T-helper 2 cell treated with Interferon-gamma antibody and Interleukin-4, amounts not matched to agents 5 μg/mL and 100 μg/mL, for 36 hours (primary cell): Measurements from ENCODE around the gene SLC30A7.
A peak's percentile ranks its signal among the peaks of the same experiment; 100 is the strongest.
"Not testable (repeated sequence)": the region's sequence is repeated elsewhere in the genome, so short reads cannot be mapped to it uniquely, and the experiment has no call there.

ENCODE experiments used
- DNase-seq: peaks from one replicate; pipeline ENCODE4 v3.0.0; 2021; ENCODE audit warnings: low spot score
- H3K27ac Mint-ChIP-seq: one replicate; pipeline ENCODE4 v1.8.0; 2021; ENCODE audit warnings: mild to moderate bottlenecking, mixed read lengths
- H3K27me3 Mint-ChIP-seq: one replicate; pipeline ENCODE4 v1.8.0; 2021; ENCODE audit warnings: low read depth, mixed read lengths
- H3K36me3 Mint-ChIP-seq: one replicate; pipeline ENCODE4 v1.8.0; 2021; ENCODE audit warnings: low read depth, mixed read lengths
- H3K4me1 Mint-ChIP-seq: one replicate; pipeline ENCODE4 v1.8.0; 2021; ENCODE audit warnings: low read depth, mixed read lengths
- H3K4me3 Mint-ChIP-seq: one replicate; pipeline ENCODE4 v1.8.0; 2022; ENCODE audit warnings: mild to moderate bottlenecking, moderate library complexity, mixed read lengths
- H3K9me3 Mint-ChIP-seq: one replicate; pipeline ENCODE4 v1.8.0; 2021; ENCODE audit warnings: mixed read lengths

Gene SLC30A7

DNA sequence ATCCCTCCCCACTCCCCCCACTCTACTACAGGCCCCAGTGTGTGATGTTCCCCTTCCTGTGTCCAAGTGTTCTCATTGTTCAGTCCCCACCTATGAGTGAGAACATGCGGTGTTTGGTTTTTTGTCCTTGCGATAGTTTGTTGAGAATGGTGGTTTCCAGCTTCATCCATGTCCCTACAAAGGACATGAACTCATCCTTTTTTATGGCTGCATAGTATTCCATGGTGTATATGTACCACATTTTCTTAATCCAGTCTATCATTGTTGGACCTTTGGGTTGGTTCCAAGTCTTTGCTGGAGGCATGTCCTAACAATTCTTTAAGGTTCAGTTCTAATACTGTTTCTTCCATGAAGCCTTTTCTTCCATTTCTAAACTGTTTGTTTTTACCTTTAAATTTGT lies 37.7 kb downstream of the SLC30A7 start:
- not testable (repeated sequence) for DNase-seq, H3K4me3 Mint-ChIP-seq, H3K27me3 Mint-ChIP-seq
- Mint-ChIP-seq H3K4me1 (peaks cover 49% of the 10 kb centered on the region), H3K9me3 (peaks cover 21% of the 10 kb centered on the region), H3K36me3 (peaks cover 73% of the 10 kb centered on the region), H3K27ac (peak overlapping the region; percentile 62)

DNA sequence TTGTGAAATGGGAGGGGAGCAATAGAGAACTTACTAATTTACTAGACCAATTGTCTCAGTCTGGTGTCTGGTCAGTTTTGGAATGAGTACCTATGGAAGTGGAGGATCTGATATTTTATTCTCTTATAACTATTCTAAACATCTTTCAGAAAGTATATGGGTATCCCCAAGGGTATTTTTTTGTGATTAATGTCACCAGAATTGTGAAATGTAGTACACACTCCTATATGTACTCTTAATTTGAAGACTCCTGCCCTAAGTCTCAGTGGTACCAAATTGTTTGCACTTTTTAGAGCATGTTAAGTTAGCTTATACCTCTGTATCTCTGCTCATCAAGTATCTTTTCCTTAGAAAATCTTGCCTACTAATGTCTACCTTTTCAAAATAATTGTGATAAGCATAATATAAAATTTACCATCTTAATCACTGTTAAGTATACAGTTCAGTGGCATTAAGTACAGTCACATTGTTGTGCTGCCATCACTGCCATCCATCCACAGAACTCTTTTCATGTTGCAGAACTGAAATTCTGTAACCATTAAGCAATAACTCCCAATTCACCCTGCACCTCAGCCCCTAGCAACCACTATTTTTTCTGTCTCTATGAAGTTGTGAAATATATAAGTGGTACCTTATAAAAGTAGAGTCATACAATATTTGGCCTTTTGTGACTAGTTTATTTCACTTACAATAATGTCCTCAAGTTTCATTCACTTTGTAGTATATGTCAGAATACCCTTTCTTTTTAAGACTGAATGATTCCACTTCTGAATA lies 40.5 kb downstream of the SLC30A7 start:
- no peak overlapping the region for H3K4me3 Mint-ChIP-seq

GRCh38 chr1:100941098-100941527 lies 45.2 kb downstream of the SLC30A7 start:
- Mint-ChIP-seq H3K36me3 (peaks cover 82% of the 10 kb centered on the region), H3K4me1 (peaks cover 34% of the 10 kb centered on the region), H3K27me3 (no peaks in the 10 kb centered on the region), H3K27ac (peak overlapping the region; percentile 75), H3K9me3 (peaks cover 44% of the 10 kb centered on the region), H3K4me3 (peak overlapping the region; percentile 7)
- peak; percentile 50 for DNase-seq

More for the DNA sequence above, 40.5 kb downstream of the SLC30A7 start:
- Mint-ChIP-seq H3K36me3 (peaks cover 81% of the 10 kb centered on the region), H3K27ac (no peak overlapping the region), H3K4me1 (peaks cover 38% of the 10 kb centered on the region), H3K27me3 (no peaks in the 10 kb centered on the region), H3K9me3 (peaks cover 27% of the 10 kb centered on the region)
- no peak for DNase-seq

- Mint-ChIP-seq H3K36me3 (peaks cover 83% of the 10 kb centered on the region), H3K27ac (peak overlapping the region; percentile 27), H3K4me1 (peaks cover 29% of the 10 kb centered on the region), H3K9me3 (peaks cover 46% of the 10 kb centered on the region), H3K4me3 (peak overlapping the region; percentile 48), H3K27me3 (no peaks in the 10 kb centered on the region)
- no peak for DNase-seq
Observed at GRCh38 chr1:100941580-100942216, 45.8 kb downstream of the SLC30A7 start.

GRCh38 chr1:100942304-100943046 lies 46.6 kb downstream of the SLC30A7 start:
- Mint-ChIP-seq H3K4me3 (peak overlapping the region; percentile 48), H3K4me1 (peaks cover 33% of the 10 kb centered on the region), H3K27ac (no peak overlapping the region), H3K9me3 (peaks cover 50% of the 10 kb centered on the region), H3K36me3 (peaks cover 86% of the 10 kb centered on the region), H3K27me3 (no peaks in the 10 kb centered on the region)
- DNase-seq = no peak

DNA sequence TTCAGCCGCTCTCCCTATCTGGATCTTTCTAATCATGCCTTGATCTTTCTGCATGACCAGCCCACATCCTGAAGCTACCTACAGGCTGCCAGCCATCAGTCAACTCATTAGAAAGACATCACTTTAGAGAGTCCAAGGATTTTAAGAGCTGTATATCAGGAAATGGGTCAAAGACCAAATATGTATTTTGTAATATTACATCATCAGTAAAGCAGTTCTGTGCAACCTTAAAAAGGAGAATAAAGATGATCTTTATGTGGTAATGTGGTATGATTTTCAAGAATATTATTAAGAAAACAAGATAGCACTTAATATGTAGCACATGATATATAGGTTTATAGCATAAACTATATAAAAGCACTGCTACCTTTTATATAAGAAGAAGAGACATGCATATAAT lies 47.6 kb downstream of the SLC30A7 start:
- peaks cover 41% of the 10 kb centered on the region for H3K4me1 Mint-ChIP-seq
- H3K9me3 Mint-ChIP-seq = peaks cover 54% of the 10 kb centered on the region
- DNase-seq = no peak
- no peaks in the 10 kb centered on the region for H3K27me3 Mint-ChIP-seq
- no peak overlapping the region for H3K27ac Mint-ChIP-seq
- H3K36me3 Mint-ChIP-seq = peaks cover 87% of the 10 kb centered on the region
- H3K4me3 Mint-ChIP-seq = no peak overlapping the region

DNA sequence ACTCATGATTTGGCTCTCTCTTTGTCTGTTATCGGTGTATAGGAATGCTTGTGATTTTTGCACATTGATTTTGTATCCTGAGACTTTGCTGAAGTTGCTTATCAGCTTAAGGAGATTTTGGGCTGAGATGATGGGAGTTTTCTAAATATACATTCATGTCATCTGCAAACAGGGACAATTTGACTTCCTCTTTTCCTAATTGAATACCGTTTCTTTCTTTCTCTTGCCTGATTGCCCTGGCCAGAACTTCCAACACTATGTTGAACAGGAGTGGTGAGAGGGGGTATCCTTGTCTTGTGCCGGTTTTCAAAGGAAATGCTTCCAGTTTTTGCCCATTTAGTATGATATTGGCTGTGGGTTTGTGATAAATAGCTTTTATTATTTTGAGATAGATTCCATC lies 50.2 kb downstream of the SLC30A7 start:
- not testable (repeated sequence) for H3K4me3 Mint-ChIP-seq
- Mint-ChIP-seq H3K9me3 (peaks cover 67% of the 10 kb centered on the region), H3K4me1 (peaks cover 61% of the 10 kb centered on the region)

DNA sequence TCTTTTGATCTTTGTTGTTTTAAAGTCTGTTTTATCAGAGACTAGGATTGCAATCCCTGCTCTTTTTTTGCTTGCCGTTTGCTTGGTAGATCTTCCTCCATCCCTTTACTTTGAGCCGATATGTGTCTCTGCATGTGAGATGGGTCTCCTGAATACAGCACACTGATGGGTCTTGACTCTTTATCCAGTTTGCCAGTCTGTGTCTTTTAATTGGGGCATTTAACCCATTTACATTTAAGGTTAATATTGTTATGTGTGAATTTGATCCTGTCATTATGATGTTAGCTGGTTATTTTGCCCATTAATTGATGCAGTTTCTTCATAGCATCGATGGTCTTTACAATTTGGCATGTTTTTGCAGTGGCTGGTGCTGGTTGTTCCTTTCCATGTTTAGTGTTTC lies 51.9 kb downstream of the SLC30A7 start:
- H3K36me3 Mint-ChIP-seq = peaks cover 93% of the 10 kb centered on the region
- not testable (repeated sequence) for H3K27ac Mint-ChIP-seq, H3K4me3 Mint-ChIP-seq, DNase-seq, H3K27me3 Mint-ChIP-seq
- peaks cover 78% of the 10 kb centered on the region for H3K9me3 Mint-ChIP-seq
- peaks cover 47% of the 10 kb centered on the region for H3K4me1 Mint-ChIP-seq

More for the DNA sequence above, 50.2 kb downstream of the SLC30A7 start:
- not testable (repeated sequence) for H3K27ac Mint-ChIP-seq, DNase-seq, H3K27me3 Mint-ChIP-seq
- peaks cover 93% of the 10 kb centered on the region for H3K36me3 Mint-ChIP-seq

- Mint-ChIP-seq H3K4me3 (peak overlapping the region; percentile 74), H3K4me1 (peaks cover 44% of the 10 kb centered on the region), H3K36me3 (peaks cover 94% of the 10 kb centered on the region), H3K27ac (peak overlapping the region; percentile 81), H3K9me3 (peaks cover 78% of the 10 kb centered on the region)
- H3K27me3 Mint-ChIP-seq, DNase-seq: not testable (repeated sequence)
Observed at GRCh38 chr1:100948721-100949405, 53.0 kb downstream of the SLC30A7 start.

- peaks cover 76% of the 10 kb centered on the region for H3K9me3 Mint-ChIP-seq
Observed at GRCh38 chr1:100949515-100950158, 53.7 kb downstream of the SLC30A7 start.

DNA sequence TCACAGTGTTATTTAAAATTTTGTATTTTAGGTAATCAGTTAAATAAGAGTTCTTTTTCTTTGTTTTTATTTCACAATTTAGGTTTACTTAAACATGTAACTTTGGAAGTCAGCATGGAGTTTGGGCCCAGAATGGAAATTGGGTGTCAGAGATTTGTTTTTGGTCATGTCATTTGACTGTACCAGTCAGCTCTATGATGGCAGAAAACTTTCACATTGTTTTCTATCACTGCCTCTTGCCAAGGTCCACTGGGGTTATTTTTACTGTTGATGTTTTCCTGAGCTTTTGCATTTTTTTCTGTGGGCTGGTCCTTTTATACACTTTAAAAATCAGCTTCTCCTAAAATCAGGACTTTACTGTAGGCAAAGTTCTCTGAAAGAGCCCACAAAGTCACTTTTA lies 54.4 kb downstream of the SLC30A7 start:
- H3K27me3 Mint-ChIP-seq = no peaks in the 10 kb centered on the region
- no peak for DNase-seq
- H3K4me1 Mint-ChIP-seq = peaks cover 46% of the 10 kb centered on the region
- H3K9me3 Mint-ChIP-seq = peaks cover 69% of the 10 kb centered on the region
- H3K27ac Mint-ChIP-seq = no peak overlapping the region
- peaks cover 88% of the 10 kb centered on the region for H3K36me3 Mint-ChIP-seq
- no peak overlapping the region for H3K4me3 Mint-ChIP-seq

More at GRCh38 chr1:100949515-100950158, 53.7 kb downstream of the SLC30A7 start:
- DNase-seq = peak; percentile 45
- not testable (repeated sequence) for H3K27me3 Mint-ChIP-seq
- Mint-ChIP-seq H3K4me1 (peaks cover 46% of the 10 kb centered on the region), H3K4me3 (peak overlapping the region; percentile 74), H3K27ac (peak overlapping the region; percentile 81), H3K36me3 (peaks cover 94% of the 10 kb centered on the region)

GRCh38 chr1:100950781-100951180 lies 54.9 kb downstream of the SLC30A7 start:
- Mint-ChIP-seq H3K4me1 (peaks cover 46% of the 10 kb centered on the region), H3K36me3 (peaks cover 85% of the 10 kb centered on the region), H3K27me3 (no peaks in the 10 kb centered on the region), H3K4me3 (no peak overlapping the region), H3K27ac (no peak overlapping the region), H3K9me3 (peaks cover 64% of the 10 kb centered on the region)
- DNase-seq = no peak

- no peak for DNase-seq
- Mint-ChIP-seq H3K9me3 (peaks cover 50% of the 10 kb centered on the region), H3K27ac (no peak overlapping the region), H3K4me3 (no peak overlapping the region), H3K4me1 (peaks cover 43% of the 10 kb centered on the region), H3K27me3 (no peaks in the 10 kb centered on the region), H3K36me3 (peaks cover 76% of the 10 kb centered on the region)
Observed at GRCh38 chr1:100952104-100952745, 56.3 kb downstream of the SLC30A7 start.
